HT-29 (cell line): Measurements from ENCODE around the gene POLR2E. TPM values are rescaled to one million over a fixed set of nuclear protein-coding genes. Genes with fewer than 3 reads are reported as not detected.
"Not testable (repeated sequence)": the region's sequence is repeated elsewhere in the genome, so short reads cannot be mapped to it uniquely, and the experiment has no call there.

Experiments
- DNase-seq: peaks from one replicate; pipeline ENCODE4 v3.0.0-alpha.2; 2015; ENCODE audit warnings: low spot score
- total RNA-seq: library from RNA; depleted of rRNA; stranded (reverse); fragments of >200 nt; shearing (Covaris generic); gene quantifications from 2 replicates; pipeline ENCODE4 v1.2.3, GENCODE V29; 2014

The POLR2E gene
- total RNA-seq, 1 experiment from 2014 or later, result 395 TPM

- DNase-seq, result no peak
Observed at GRCh38 chr19:1126984-1127760, 32.0 kb upstream of the POLR2E start.

GRCh38 chr19:1125601-1126467 lies 30.7 kb upstream of the POLR2E start:
- DNase-seq, result no peak

GRCh38 chr19:1123885-1124677 lies 28.9 kb upstream of the POLR2E start:
- no peak for DNase-seq

- DNase-seq, result no peak
Observed at GRCh38 chr19:1123381-1123780, 28.2 kb upstream of the POLR2E start.

GRCh38 chr19:1122972-1123363 lies 27.8 kb upstream of the POLR2E start:
- peak; percentile 73 for DNase-seq

DNA sequence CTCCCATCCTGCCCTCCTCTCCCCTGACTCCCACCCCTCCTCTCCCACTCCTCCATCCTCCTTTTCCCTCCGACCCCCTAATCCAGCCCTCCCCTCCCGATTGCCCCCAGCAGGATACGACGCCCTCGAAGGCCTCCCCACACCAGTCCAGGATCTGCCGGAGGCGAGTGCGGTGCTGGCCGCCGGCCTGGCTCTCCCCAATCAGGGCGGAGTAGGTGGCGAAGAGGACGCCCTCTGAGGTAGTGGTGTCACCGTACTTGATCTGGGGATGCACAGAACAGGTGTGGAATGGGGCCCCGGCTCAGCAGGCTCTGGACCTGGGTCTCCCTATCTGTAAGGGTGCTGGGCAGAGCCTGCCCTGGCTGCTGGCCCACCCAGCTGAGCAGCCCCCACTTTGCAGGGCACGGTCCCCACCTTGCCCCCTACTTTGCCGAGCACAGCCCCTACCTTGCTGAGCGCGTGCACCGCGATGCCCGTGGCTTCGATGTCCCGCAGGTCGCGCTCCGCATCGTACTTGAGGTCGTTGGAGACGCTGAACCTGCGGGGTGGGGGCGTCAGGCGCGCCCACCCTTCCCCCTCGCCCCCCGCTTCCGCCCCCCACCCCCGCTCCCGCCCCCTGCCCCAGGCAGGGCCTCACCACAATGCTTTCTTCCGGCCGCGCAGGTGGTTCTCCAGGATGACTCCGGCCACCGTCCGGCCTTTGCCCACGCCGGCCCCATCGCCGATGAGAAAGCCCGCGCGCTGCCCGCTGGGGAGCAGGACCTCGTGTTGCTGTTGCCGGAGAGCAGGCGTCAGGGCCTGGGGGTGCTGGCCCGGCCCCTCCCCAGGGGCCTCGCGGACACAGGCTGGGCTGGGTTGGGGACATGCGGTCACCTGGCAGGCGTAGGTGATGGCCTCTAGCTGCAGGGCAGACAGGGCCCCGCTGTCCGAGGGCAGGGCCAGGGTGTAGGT lies 27.1 kb upstream of the POLR2E start:
- DNase-seq, result no peak

- no peak for DNase-seq
Observed at GRCh38 chr19:1121395-1121794, 26.2 kb upstream of the POLR2E start.

DNA sequence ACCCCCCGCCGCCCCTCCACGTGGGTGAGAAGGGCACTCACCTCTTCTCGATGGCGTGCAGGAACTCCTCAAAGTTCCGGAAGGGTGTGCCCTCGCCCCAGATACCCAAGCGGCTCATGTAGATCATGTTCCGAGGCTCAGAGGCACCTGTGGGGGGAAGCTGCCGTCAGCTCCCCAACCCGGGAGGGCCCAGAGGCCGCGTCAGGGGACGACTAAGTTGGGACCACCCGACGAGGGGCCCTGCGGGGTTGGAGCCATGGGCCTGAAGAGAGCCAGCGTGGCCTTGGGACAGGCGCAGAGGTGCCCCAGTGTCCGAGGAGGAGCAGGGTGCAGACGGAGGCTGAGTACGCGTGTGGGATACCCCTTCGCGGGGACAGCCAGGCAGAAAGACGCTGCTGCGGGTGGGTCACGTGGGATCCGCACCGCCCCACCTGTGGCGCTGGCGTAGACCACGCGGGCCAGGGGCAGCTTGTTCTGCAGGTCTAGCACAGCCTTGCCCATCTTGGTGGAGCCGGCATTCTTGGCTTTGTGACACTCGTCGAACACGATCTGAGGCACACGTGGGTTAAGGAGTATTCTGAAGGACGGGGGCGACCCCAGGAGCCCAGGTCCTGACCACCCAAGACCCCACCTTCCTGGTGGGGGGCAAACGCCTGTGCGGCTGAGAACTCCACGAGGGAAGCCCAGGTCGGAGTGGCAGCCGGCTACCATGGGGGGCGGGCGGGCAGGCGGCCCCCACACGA lies 24.5 kb upstream of the POLR2E start:
- no peak for DNase-seq

DNA sequence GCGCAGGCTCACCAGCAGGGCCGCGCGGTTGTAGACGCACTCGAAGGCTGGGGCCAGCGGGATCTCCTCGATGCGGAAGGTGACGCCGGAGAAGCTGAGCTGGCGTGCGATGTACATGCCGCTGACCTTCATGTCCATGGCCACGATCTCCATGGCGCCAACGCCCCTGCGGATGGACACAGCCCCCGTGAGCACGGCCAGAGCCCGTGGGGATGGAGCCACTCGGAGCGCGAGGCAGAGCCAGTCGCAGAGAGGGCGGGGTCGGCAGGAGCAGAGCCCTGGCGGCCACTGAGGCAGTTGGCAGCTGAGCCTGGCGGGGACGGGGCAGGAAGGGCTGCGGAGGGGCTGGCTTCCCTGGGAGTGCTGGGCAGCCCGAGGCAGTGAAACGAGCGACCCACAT lies 23.8 kb upstream of the POLR2E start:
- no peak for DNase-seq

- no peak for DNase-seq
Observed at GRCh38 chr19:1117654-1118053, 22.5 kb upstream of the POLR2E start.

DNA sequence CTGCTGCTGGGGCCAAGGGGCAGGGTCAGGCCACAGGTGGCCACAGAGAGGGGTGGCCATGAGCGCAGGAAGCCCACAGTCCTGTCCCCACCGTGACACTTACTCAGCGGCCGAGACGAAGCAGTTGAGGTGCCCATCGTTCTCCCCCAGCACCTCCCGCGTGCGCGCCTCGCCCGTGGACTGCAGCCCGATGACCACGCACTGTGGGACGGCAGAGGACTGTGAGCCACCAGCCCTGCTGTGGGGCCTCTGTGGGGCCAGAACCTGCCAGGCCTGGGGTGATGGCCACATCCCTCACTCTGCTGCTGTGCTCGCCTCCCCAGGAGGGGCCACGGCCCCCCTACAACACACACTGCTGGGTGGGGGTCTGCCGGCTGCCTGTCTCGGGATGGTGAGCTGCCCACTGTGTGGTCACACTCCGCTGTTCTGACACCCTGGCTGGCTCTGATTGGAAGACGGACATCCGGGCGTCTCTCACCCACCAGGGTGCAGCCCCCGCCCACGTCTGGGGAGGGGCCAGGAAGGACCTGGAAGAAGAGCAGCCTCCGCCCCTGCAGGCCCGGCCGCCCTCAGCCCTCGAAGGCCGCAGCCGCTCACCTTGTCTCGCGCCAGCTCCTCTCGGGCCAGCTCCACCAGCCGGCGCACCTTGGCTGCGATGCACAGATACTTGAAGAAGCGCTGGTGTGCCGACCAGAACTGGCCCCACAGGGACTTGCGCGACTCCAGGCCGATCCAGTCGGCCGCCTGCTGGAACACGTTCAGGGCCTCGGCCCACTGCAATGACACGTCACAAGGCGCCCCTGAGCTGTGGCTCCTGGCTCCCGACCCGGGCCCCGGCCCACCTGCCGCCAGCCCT lies 21.8 kb upstream of the POLR2E start:
- no peak for DNase-seq

- no peak for DNase-seq
Observed at GRCh38 chr19:1115646-1116420, 20.7 kb upstream of the POLR2E start.

- DNase-seq, result not testable (repeated sequence)
Observed at GRCh38 chr19:1114728-1115127, 19.6 kb upstream of the POLR2E start.

- no peak for DNase-seq
Observed at GRCh38 chr19:1113986-1114483, 18.9 kb upstream of the POLR2E start.

DNA sequence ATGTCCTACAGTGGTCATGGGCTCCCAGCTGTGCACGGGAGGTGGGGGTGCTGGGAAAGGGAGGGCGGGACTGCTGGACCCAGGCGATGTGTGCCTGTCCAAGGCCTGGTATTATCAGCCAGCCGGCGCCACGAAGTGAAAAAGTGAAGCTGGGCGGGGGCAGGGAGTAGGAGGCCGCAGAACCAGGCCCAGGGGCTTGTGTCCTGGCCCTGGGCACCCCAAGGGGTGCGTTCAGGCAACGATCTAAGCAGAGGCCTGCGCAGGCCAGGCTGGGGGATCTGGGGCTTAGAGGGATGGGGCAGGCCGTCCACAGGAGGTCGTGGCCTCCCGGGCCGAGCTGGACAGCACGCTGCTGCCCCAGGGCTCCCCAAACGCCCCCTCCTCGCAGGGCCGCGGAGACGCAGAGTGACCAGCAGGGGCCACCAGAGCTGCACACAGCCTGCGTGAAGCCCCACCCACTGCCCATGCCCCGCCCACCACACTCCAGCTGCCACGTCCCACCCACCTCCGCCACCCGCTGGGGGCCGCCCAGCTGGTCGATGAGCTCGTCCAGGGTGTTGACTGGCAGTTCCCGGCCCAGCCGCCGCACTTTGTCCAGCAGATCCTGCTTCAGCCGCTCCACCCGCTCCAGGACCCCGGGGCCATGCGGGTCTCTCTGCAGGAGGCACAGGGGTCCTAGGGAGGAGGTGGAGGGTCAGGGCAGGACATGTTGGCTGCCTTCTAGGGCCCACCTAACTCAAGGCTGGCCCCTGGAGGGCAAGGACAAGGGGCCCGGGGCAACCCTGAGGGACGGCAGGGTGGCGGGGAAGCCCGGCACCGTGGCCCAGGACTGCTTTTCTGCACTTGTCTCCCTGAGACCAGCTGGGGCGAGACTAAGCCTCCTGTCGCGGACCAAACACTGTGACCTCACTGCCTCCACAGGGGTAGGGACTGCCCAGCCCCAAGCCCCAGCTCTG lies 18.1 kb upstream of the POLR2E start:
- peak; percentile 92 for DNase-seq

- DNase-seq, result peak; percentile 81
Observed at GRCh38 chr19:1112268-1113029, 17.3 kb upstream of the POLR2E start.
